ENCODE measurements around the gene ABLIM3. TPM values are rescaled to one million over a fixed set of nuclear protein-coding genes. Genes with fewer than 3 reads are reported as not detected.

Gene ABLIM3
- total RNA-seq, 1 experiment from 2014 or later, result 111 TPM

DNA sequence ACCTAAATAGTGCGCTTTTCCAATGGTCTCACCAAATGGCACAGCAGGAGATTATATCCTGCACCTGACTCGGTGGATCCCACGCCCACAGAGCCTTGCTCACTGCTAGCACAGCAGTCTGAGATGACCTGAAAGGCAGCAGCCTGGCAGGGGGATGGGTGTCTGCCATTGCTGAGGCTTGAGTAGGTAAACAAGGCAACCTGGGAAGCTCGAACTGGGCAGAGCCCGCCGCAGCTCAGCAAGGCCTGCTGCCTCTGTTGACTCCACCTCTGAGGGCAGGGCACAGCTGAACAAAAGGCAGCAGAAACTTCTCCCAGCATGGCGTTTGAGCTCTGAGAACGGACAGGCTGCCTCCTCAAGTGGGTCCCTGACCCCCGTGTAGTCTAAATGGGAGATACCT is 18.1 kb upstream of the ABLIM3 start:
- no peak overlapping the region for H2AFZ ChIP-seq
- peaks cover 54% of the 10 kb centered on the region for H3F3A ChIP-seq (ENCODE audit: insufficient read depth, low read depth)
- TF ChIP-seq EZH2 (IDR thresholded peaks at IDR 0.05; ENCODE audit: low read depth), result no peak
- TF ChIP-seq, protein P1, sequence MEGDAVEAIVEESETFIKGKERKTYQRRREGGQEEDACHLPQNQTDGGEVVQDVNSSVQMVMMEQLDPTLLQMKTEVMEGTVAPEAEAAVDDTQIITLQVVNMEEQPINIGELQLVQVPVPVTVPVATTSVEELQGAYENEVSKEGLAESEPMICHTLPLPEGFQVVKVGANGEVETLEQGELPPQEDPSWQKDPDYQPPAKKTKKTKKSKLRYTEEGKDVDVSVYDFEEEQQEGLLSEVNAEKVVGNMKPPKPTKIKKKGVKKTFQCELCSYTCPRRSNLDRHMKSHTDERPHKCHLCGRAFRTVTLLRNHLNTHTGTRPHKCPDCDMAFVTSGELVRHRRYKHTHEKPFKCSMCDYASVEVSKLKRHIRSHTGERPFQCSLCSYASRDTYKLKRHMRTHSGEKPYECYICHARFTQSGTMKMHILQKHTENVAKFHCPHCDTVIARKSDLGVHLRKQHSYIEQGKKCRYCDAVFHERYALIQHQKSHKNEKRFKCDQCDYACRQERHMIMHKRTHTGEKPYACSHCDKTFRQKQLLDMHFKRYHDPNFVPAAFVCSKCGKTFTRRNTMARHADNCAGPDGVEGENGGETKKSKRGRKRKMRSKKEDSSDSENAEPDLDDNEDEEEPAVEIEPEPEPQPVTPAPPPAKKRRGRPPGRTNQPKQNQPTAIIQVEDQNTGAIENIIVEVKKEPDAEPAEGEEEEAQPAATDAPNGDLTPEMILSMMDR (conservative IDR thresholded peaks at IDR 0.05), result no peak
- ChIA-PET CTCF (no interaction called here), POLR2A (ENCODE audit: unreplicated experiment) (no interaction called here)
- H3K9me3 ChIP-seq (ENCODE audit: insufficient read depth, low read depth), result no peaks in the 10 kb centered on the region
- no peaks in the 10 kb centered on the region for H3K27me3 ChIP-seq (ENCODE audit: insufficient read depth, low read depth)
- H3K27ac ChIP-seq, result no peak overlapping the region
- peaks cover 77% of the 10 kb centered on the region for H3K4me1 ChIP-seq (replicated peaks; ENCODE audit: insufficient read depth)
- BruUV-seq (replicated peaks), result no TSS peak
- no peak overlapping the region for H3K4me2 ChIP-seq
- H3K9me2 ChIP-seq (ENCODE audit: insufficient read depth), result no peaks in the 10 kb centered on the region
- no peak overlapping the region for H3K4me3 ChIP-seq
- H3K36me3 ChIP-seq (ENCODE audit: low read depth), result no peaks in the 10 kb centered on the region
- no peaks in the 10 kb centered on the region for H4K20me1 ChIP-seq (ENCODE audit: insufficient read depth)
- intact Hi-C loops (cut with micrococcal nuclease; ENCODE audit: unreplicated experiment), result no loop called here
- peaks cover 26% of the 10 kb centered on the region for H3K79me2 ChIP-seq (ENCODE audit: low read depth)
- no peak for DNase-seq

DNA sequence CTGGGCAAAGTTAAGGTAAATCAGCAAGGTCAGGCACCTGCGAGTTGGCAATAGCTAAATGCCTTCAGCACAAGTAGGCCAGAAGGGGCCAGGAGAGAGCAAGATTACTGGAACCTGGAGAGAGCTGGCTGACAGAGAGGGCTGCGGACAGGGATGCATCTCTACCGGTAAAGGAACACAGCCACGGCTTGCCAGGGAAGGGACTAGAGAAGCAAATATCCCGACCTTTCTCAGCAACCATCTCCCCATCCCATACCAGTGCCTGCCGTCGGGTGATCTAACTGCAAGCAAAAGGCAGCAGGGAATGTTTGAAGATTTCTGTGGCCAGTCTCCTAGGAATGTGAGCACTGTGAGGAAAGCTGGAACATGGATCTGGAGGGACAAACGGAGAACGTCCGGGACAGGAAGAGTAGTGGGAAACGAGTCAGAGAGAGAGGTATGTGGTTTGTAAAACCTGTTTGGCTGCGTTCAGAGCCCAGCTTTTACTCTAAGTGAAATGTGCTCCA is 15.9 kb upstream of the ABLIM3 start:
- intact Hi-C loops (cut with micrococcal nuclease; ENCODE audit: unreplicated experiment), result loop anchor here (5.0 kb wide), 6 partner anchors 63 to 437 kb away; partner anchors contain the start of genes GRPEL2 and SH3TC2
- Histone ChIP-seq H3K27me3 (ENCODE audit: insufficient read depth, low read depth) (no peaks in the 10 kb centered on the region), H3K79me2 (ENCODE audit: low read depth) (peaks cover 26% of the 10 kb centered on the region), H3K9me3 (ENCODE audit: insufficient read depth, low read depth) (no peaks in the 10 kb centered on the region), H2AFZ (peak overlapping the region; percentile 69), H3K4me2 (peak overlapping the region; percentile 89), H3K9me2 (ENCODE audit: insufficient read depth) (no peaks in the 10 kb centered on the region), H3K27ac (peak overlapping the region; percentile 94), H4K20me1 (ENCODE audit: insufficient read depth) (no peaks in the 10 kb centered on the region), H3K4me3 (peak overlapping the region; percentile 54), H3F3A (ENCODE audit: insufficient read depth, low read depth) (peaks cover 61% of the 10 kb centered on the region), H3K36me3 (ENCODE audit: low read depth) (no peaks in the 10 kb centered on the region), H3K4me1 (replicated peaks; ENCODE audit: insufficient read depth) (peaks cover 77% of the 10 kb centered on the region)
- CTCF ChIA-PET, result interaction anchor here (0.6 to 1.7 kb wide), 14 partner anchors 9 to 426 kb away, joined by 3 to 13 read pairs (median 5); partner anchors contain the start of gene CSNK1A1
- DNase-seq, result peak; percentile 75 to 88
- TSS peak; percentile 29 for BruUV-seq (replicated peaks)
- TF ChIP-seq, protein P1 (conservative IDR thresholded peaks at IDR 0.05), result peak; percentile 61
- TF ChIP-seq EZH2 (IDR thresholded peaks at IDR 0.05; ENCODE audit: low read depth), result no peak
- POLR2A ChIA-PET (ENCODE audit: unreplicated experiment), result interaction anchor here (0.6 to 1.3 kb wide), 6 partner anchors 9 to 147 kb away, joined by 4 to 32 read pairs (median 15); no protein-coding TSS in a partner anchor

DNA sequence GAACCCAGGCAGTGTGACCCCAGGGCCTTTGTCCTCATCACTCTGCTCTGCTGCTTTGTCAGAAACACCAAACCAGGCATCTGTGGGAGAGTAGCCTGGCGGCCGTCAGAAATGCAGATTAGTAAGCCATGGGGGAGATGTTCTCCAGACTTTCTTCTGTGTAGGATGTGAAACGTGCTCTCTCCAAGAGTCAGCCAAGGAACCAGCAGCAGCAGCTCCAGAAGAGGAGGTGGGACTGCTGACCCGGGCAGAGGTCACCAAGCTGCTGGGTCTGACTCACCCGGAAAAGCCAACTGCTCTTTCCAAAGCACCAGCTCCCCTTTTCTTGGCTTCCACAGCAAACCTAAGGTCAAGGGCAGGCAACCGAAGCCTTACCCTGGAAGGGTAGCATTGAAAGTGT is 14.4 kb upstream of the ABLIM3 start:
- no TSS peak for BruUV-seq (replicated peaks)
- H3K27me3 ChIP-seq (ENCODE audit: insufficient read depth, low read depth), result no peaks in the 10 kb centered on the region
- intact Hi-C loops (cut with micrococcal nuclease; ENCODE audit: unreplicated experiment), result loop anchor here (5.0 kb wide), 6 partner anchors 65 to 435 kb away; partner anchors contain the start of genes GRPEL2 and SH3TC2
- peaks cover 80% of the 10 kb centered on the region for H3K4me1 ChIP-seq (replicated peaks; ENCODE audit: insufficient read depth)
- peak; percentile 62 to 76 for DNase-seq
- H3K4me2 ChIP-seq, result peak overlapping the region; percentile 89
- H2AFZ ChIP-seq, result no peak overlapping the region
- ChIA-PET CTCF (interaction anchor here (0.6 to 1.2 kb wide), 6 partner anchors 9 to 275 kb away, joined by 3 to 8 read pairs (median 5); partner anchors contain the start of gene ABLIM3), POLR2A (ENCODE audit: unreplicated experiment) (interaction anchor here (0.6 to 1.0 kb wide), 7 partner anchors 12 to 216 kb away, joined by 3 to 10 read pairs (median 6); no protein-coding TSS in a partner anchor)
- TF ChIP-seq EZH2 (IDR thresholded peaks at IDR 0.05; ENCODE audit: low read depth), result no peak
- TF ChIP-seq, protein P1 (conservative IDR thresholded peaks at IDR 0.05), result no peak
- peak overlapping the region; percentile 94 for H3K27ac ChIP-seq
- H3F3A ChIP-seq (ENCODE audit: insufficient read depth, low read depth), result peaks cover 72% of the 10 kb centered on the region
- H3K4me3 ChIP-seq, result peak overlapping the region; percentile 54
- H3K36me3 ChIP-seq (ENCODE audit: low read depth), result no peaks in the 10 kb centered on the region
- H3K9me3 ChIP-seq (ENCODE audit: insufficient read depth, low read depth), result no peaks in the 10 kb centered on the region
- H3K79me2 ChIP-seq (ENCODE audit: low read depth), result peaks cover 26% of the 10 kb centered on the region
- H4K20me1 ChIP-seq (ENCODE audit: insufficient read depth), result no peaks in the 10 kb centered on the region
- H3K9me2 ChIP-seq (ENCODE audit: insufficient read depth), result no peaks in the 10 kb centered on the region
